Left renal pelvis (tissue), 4 donors: ENCODE results near the gene TCF21. TPM values are rescaled to one million over a fixed set of nuclear protein-coding genes. Genes with fewer than 3 reads are reported as not detected.
"Not testable (repeated sequence)": the region's sequence is repeated elsewhere in the genome, so short reads cannot be mapped to it uniquely, and the experiment has no call there.

ENCODE experiments used
- DNase-seq, 4 donors: peaks; one replicate each; pipeline ENCODE4 v3.0.0-alpha.2; 2013; ENCODE audit warnings: low read depth in 4 of 4, low spot score in 3 of 4
- polyA plus RNA-seq, 4 donors: library from polyadenylated mRNA; unstranded; fragments of 120-200 nt; gene quantifications; one replicate each; pipeline ENCODE4 v1.2.1, GENCODE V29; 2013; ENCODE audit not compliant: insufficient read length in 4 of 4

Gene TCF21
- 100 to 1,000 TPM in 3 of 4 donors, 10 to 100 TPM in 1; 39.2 to 218 (median 171) TPM for polyA plus RNA-seq

DNA sequence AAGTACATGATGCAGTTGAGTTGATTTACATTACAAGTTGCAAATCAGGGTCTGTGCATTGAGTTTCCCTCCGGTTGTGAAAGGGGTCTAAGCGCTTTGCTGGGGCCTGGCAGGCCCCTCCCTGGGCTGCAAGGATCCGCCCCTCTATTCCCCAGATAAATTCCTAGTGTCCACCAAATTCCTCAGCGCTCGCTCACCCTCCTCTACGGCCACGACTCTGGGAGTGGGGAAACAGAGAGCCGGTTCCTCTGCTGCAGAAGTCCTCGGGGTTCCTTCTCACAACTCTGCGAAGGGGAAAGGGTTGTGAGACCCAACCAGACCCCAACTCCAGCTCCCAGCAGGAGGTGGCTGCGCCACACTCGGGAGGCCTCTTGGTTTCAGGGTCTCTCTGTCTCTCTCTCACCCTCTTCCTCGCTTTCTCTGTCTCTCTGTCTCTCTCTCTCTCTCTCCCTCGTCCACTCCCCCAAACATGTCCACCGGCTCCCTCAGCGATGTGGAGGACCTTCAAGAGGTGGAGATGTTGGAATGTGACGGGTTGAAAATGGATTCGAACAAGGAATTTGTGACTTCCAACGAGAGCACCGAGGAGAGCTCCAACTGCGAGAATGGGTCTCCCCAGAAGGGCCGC lies at the start of gene TCF21:
TCF21 (plus strand) TSS at position 185 of the 628 bp plus-strand sequence; CDS start at position 470, 285 bp downstream.
- peak in 3 of 4 donors; percentile 78 to 82 (median 79) for DNase-seq

DNA sequence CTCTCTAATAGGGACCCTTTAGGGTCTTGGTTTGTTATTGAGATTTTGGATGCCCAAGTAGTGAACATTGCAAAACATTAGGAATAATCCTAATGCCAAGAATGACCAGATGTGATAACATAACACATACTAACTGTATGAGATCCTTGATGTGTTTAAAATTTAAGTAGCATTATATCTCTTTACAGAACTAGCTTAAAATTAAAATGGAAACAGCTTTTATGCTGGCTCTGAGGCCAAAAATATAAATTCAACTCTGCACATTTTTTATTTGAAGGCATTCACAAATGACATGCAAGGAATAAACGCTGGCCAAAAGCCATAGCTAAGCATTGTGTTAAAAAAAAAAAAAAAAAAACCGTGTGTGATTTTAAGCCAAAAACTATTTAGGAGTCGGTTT lies 47.7 kb upstream of the TCF21 start:
- no peak for DNase-seq

DNA sequence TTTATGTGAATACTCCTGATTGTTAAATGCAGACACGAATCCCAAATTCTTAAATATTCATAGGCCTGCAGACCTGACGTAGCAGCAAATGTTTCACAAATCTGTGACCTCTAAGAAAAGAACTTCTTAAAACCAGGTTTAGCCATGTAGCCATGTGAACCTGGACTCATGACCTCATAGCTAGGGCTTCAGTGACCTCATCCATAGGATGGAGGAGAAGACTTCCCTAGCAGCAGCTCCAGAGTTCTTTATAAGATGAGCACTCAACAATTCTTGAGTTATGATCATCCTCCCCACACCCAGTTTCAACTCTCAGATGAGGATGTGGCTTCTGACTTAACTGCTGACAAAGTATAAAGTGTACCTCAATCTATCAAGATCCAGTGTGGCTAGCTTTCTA lies 45.8 kb upstream of the TCF21 start:
- DNase-seq = no peak

DNA sequence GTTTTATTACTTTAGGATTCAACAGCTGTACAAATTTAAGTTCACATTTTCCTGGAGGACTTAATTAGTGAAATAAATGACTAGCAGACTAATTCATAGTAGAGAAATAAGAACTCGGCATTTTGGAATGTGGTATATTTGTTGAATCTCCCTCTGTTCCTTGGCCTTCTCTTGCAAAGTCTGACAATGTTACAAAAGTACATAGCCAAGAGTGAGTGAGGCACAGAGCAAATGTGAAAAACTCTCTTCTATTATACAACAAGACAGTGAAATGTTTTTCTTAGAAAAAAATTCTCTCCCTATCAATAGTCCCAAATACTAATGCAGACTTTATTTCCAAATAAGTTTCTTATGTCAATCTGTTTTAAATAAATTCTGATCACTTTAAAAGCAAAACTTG lies 44.2 kb upstream of the TCF21 start:
- no peak for DNase-seq

DNA sequence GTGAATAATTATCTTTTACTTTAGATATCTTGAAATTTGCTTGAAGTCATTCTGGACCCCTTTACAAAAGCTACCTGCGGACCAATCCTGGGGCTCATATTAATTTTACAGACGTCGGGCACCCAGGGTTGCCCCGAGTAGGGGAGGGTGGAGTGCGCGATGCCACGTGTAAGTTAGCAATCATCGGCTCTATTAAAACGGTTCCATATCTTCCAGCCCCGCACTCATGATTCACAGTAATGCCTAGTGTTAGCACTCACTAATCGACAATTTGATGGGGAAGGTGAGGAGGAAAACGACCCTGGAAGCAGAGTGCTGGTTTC lies 34.9 kb upstream of the TCF21 start:
- DNase-seq = no peak

DNA sequence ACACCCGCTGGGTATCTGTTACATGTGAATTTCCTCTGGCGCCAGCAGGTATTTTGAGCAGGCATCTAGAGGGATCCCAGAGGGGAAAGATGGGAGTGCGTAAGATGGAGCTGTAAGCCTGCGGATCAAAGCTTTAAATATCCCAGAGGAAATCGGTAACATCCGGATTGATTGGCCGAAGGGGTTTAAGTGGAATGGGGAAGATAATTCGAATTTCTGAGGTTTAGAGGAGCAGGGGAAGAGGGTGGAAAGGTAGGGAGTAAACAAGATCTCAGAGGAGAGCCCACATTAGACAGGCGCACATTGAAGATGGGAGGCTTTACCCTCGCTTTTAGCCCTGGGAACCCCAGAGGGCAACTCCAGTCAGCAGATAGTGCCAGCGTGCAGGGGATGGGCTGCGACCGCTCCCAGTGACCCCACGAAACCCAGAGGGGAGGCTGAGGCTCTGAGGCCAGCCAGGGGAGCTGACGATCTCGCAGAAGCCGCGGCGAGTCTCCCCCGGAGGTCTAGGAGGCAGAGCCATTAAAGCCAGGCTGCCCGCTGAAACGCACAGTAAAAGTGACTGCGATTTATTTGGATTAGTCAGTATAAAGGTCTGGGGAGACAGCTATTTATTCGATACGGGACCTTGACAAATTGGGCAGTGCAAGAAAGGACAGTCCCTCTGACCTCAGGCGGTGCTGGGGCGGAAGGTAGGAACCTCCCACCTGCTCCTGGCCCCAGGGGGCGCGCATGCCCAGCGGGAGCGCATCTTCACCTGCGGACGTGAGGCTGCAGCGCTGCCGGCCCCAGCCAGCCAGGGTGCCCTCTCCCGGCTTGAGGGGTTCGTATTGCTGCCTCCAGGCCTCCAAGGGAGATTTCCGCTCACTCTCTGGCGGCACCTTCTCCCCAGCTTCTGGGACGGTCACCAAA lies 34.3 kb upstream of the TCF21 start:
- DNase-seq = no peak

DNA sequence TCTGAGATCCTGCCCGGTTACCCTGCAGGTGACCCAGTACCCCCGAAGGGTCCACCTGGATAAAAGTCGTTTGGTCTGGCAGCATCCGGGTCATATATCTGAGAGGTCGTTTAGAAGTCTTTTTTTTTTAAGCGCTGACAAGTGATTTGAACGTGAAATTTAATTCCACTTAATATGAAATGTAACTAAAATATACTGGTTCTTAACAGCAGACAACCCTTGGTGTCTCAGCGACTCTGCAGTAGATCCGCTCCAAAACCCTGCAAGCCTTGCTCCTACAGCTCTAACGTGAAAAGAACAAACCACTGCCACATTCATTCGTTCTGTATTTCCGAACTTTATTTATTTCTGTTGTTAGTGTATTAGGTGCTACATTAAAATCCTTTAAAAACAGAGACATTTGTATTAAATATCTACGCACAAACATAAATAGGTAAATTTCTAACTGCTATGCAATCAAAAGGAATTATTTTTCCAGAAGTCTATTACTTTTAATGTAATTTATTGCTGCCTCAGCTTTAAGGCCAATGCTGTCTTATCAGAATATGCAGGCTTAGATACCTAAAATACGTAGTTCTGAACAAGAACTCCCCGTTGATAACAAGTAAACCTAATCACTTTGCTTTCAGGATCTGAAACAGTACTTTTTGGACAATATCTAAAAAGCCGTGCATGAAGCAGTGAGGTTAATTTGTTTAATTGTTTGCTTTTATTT lies 33.5 kb upstream of the TCF21 start:
- no peak for DNase-seq

DNA sequence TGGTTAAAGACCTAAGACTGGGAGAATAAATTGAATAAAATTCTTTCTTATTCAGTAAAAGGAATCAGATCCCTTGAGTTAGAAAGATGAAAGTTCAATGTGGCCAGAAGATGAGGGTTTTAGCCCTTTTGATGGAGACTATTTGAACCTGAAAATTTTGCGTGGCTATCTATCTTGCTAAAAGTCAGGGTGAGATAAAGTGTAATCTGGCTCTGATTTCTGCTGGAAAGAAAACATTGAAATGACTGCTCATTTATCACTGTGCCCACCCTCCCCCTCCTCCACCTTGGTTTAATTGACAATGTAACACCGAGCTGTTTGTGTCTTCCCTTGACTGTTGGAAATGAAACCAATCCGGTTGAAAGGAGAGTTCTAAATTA lies 32.9 kb upstream of the TCF21 start:
- DNase-seq = no peak

DNA sequence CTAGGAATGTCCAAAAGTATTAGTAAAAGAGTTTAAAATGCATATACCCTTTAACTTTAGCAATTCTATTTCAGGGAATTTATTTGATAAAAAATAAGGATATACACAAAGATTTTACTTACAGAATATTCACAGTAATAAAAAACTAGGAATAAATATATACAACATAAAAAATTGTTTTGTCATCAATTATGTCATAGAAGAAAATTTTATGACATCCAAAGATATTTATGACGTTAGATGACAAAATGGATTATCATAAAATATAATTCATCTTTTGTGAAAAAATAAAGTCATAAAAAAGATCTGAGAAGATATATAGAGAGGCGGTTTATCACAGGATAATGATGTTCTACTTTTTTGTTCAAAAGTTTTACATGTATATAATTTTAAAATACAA lies 32.0 kb upstream of the TCF21 start:
- no peak for DNase-seq

DNA sequence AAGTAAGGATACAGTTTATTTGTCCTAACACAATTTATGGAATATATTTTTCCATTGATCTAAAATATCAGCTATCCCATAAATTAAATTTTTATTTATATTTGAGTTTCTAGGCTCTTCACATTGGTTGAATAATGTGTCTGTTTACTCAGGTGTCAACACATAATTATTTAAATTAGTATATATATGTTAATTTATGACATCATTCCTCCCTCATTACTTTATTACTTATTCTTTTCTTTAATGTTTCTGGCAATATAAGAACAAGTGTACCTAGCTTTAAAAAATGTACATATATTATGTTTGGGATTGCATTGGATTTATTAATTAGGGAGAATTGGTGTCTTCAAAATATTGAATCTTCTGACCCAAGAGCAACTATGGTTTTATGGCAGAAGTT lies 31.2 kb upstream of the TCF21 start:
- no peak for DNase-seq

DNA sequence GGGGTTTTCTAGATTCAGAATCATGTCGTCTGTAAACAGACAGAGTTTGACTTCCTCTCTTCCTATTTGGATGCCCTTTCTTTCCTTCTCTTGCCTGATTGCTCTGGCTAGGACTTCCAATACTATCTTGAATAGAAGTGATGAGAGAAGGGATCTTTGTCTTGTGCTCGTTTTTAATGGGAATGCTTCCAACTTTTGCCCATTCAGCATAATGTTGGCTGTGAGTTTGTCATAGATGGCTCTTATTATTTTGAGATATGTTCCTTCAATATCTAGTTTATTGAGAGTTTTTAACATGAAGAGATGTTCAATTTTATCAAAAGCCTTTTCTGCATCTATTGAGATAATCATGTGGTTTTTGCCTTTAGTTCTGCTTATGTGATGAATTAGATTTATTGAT lies 27.6 kb upstream of the TCF21 start:
- not testable (repeated sequence) for DNase-seq

DNA sequence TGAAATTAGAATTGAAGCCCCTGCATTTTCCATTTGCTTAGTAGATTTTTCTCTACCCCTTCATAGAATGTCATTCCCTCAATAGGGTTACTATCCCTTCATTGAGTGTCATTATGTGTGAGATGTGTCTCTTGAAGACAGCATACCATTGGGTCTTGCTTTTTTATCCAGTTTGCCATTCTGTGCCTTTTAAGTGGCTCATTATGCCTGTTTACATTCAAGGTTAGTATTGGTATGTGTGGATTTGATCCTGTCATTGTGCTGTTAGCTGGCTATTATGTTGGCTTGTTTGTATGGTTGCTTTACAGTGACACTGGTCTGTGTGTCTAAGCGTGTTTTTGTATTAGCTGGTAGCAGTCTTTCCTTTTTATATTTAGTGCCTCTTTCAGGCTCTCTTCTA lies 25.7 kb upstream of the TCF21 start:
- DNase-seq = no peak

DNA sequence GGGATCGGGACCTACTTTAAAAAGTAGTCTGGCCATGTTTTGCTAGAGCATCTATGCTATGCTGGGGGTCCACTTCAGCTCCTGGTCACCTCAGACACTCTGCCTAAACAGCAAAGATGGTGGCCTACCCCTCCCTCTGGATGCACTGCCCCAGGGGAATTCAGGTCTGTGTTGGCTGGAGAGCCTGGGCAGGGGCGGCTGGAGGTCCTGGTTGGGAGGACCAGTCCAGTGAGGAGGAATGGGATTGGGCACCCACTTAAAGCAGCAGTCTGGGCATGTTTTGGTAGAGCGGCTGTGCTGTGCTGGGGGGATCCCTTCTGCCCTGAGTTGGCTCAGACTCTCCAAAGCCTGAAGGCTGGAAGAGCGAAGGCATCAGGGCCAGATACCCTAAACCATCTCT lies 23.2 kb upstream of the TCF21 start:
- DNase-seq = no peak

DNA sequence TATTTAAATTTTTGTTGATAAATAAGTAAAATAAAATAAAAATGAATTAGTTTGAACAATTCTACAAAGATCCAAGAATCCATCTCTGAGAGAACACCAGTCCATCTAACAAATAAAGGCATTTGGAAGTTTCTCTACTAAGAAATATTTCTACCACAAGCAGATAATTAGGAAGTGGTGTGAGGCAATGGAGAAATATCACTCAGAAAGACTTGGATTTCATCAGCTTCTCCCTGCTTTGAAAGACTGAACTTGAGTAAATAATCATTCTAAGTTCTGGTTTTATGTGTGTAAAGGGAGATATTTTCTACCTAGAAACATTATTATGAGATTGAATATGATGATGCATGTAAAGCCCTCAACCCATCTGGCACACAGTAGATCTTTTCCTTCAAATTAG lies 17.8 kb upstream of the TCF21 start:
- no peak for DNase-seq

DNA sequence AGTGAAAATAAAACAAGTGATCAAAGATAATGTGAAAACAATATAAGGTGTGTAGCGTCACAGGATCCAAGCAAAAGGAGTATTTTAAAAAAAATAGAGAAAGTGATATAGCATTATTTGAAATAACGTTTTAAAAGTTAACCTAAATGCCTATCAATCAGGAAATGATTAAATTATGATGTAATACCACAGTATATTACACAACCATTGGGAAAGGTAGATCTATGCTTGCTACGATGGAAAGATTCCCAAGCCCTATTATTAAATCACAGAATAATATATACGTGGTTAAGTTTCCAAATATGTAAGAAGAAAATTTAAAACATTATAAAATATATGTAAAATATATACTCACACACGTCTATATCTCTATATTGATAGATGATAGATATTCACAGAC lies 15.4 kb upstream of the TCF21 start:
- DNase-seq = no peak

DNA sequence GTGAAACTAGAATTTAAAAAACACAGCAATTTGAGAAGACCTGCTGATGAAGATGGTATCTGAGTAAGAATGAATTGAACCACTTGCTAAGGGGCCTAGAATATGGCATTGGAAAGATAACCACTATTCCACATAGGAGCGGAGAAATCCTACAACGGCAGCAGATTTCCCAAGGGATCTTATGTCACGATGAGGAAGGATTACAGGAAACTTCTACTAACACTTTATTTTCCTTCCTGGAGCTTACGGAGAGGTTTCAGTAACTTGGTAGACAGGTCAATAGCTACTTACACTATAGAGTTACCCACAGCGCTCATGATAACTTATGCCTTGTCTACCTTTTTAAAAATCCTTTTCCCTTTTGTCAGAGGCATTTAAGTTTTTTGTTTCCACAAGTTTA lies 11.8 kb upstream of the TCF21 start:
- DNase-seq = no peak

DNA sequence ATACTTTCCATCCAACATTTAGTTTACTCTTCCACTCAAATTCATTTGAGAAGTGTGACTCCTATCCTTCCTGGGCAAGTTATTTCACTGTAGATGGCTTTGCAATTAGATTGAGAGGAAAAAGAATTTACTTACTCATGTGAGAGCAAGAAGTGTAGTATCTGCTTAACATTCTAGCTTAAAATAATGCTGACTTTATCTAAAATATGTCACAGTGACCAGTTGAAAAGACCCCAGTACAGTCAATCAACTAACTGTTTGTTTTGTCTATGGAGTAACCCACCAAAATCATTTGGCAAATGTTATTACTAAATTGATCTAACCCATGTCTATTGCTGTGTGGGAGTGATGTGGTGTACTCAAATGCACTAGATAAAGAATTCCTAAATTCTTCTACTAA lies 8.9 kb upstream of the TCF21 start:
- no peak for DNase-seq

DNA sequence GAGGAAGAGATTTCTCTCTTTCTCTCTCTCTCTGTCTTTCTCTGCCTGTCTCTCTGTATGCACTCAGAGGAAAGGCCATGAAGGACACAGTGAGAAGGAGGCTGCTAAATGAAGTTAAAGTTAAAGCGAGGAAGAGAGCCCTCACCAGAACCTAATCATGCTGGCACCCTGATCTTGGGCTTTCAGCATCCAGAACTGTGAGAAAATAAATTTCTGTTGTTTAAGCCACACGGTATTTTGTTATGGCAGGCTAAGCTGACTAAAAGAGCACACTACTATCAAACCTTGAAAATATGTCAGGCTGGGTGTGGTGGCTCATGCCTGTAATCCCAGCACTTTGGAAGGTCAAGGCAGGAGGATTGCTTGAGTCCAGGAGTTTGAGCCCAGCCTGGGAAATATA lies 8.0 kb upstream of the TCF21 start:
- DNase-seq = no peak

DNA sequence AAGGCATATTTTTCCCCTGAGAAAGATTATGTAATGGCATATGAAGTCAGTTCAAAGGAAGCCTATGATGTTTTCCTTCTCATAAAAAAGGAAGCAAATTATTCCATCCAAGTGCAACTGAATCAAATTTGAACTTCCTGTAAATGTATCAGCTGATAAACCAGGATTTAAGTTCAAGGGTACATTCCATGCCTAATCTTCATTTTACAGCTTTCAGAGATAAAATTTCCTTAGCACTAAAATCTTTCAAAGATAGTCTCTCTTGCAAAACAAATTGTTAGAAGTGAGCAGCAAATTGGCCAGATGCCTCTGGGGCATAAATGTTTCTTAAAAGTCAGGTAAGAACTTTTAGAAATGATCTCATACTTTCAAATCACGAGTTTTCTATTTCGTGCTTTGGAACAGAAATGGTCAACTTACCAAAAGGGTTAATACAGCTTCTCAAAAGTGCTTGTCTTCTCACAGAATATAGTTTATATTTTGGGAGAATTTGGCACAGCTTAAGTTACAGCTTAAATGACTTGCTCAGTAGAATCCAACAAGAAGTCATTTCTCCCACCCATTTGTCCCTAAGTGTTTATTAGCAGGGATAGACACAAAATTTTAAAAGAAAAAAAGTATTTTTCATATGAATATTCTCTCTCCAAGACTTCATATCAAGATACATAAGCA lies 2.7 kb upstream of the TCF21 start:
- DNase-seq = no peak

DNA sequence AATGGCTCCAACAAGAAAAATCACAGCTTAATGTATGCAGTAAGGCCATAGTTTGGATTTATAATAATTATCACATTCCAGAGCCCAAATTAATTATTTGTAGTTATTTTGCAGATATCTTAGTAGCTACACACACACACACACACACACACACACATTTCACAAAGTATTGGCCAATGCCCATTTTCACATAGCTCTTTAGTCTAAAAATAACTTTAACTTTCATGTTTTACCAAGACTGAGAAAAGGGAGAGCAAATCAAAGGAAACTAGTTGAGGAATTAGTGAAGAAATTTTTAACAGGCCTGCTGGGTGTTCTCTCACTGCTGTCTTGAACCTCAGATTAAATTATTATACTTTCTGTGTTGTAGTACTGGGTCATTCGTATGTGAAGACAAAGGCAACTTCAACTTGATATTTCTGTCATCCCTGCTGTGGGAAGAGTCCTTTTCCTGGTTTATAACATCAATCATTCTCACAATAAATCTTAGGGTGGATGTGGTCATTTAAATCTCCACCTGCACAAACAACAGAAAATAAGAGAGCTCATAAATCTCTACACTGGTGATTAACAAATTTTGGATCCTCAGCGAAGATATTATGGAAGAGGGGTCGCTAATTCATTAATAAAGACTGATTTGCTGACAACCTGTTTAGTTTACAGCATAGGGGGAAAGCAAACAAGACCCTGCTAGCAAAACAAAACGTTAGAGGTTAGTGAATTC lies 1.6 kb upstream of the TCF21 start:
- DNase-seq = no peak

DNA sequence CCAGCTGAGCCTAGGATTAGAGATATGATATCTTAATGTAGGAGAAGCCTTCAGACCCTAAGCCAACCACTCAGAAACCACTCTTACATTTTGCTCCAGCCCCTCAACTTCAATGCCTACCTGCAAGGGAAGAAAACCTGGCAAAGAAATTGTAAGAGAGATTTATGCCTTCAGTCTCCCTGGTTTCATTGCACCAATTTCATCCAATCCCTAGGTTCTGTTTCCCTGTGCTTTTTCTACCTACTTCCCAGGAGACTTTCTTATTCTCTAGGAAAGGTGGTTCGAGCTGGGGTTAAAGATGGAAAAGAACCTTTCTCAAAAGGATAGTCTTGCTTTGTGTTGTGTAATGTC lies 1.1 kb upstream of the TCF21 start:
- no peak for DNase-seq
